NCI-H1048 (cell line): ENCODE results near the gene CBY3.
"Not testable (repeated sequence)": the region's sequence is repeated elsewhere in the genome, so short reads cannot be mapped to it uniquely, and the experiment has no call there.

ENCODE experiments used
- DNase-seq: peaks from one replicate; lab custom pipeline; 2025; lab: John Stamatoyannopoulos, UW

Gene CBY3

DNA sequence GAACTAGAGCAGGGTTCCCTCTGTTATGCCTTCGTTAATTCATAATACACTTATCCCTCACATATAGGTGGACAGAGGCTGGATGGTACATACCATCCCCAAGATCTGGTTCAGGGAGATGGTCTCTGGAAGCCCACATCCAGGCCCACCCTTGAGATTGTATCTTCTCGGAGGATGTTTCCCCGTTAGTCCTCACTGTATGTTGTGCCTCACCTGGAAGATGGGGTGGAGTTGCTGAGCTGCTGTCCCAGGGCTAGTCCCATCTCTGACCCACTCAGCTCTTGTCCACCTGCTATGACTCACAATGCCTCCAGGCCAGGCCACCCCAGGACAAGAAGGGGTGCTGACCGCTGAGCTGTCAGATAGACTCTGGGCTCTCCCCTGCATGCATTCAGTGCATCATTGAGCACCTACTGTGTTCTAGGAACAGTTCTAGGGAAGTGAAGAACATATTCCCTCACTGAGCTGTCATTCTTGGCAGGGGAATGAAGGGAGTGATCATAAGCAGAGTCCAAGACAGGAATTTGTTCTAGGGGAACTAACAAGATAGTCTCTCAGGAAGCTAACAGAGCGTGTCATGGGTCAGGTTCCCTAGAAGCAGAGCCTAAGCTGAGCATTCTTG, at the start of gene CBY3:
Gene CBY3, minus strand, starts transcription at position 255 of the 622 bp plus-strand sequence. Its CDS starts 116 bp downstream, at position 139.
- DNase-seq, result no peak

DNA sequence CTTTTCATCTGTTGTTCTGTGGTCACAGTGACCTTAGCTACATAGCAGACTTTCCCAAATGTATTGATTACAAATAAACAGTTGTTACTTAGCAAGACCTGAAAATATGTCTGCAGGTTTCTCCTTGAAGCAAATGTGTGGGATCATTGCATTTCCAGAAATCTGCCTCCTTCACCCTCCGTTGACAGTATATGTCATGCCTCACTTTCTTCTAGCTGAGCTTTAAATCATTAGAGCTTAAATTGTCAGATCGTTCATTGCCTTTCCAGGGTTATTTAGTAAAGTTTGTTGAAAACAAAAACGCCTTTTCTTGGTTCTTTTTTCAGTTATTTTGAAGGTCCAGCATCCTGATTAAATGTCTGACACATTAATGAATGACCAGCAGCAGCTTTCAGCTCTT, 49.5 kb upstream of the CBY3 start:
- no peak for DNase-seq

DNA sequence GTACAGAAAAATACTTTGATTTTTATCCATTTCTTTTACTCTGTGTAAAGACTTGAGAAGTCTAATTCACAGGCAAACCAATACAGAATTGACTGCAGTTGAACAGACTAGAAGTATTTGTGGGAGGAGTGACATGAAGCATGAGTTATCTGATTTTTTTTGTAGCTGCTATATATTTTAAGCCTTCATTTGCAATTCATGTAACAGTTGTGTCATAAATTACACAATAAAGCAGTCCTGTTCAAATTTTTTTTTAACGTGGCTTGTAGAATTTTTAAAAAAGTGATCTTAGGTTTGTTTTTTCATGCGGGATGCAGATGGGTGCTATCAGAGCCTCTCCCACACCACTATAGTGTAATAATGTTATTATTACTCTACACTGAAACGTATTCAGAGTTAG, 48.9 kb upstream of the CBY3 start:
- DNase-seq, result no peak

DNA sequence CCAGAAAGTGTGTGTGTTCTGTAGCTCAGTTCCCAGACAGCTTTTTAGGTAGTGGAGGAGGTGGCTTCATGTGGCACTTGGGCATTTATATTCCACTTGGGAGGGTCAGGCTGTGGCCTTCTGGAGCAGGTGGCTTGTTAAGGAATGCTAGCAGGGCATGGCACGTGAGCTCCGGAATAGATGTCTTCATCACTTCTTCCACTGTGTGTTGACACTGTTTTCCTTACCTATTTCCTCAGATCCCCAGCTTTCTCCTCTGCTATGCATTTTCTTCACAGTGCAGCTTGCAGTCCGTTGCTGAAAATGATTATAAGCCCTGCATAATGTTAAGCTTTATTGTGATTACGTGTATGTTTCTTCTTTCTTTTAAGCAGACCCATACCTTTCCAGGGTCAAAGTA, 48.5 kb upstream of the CBY3 start:
- DNase-seq, result no peak

DNA sequence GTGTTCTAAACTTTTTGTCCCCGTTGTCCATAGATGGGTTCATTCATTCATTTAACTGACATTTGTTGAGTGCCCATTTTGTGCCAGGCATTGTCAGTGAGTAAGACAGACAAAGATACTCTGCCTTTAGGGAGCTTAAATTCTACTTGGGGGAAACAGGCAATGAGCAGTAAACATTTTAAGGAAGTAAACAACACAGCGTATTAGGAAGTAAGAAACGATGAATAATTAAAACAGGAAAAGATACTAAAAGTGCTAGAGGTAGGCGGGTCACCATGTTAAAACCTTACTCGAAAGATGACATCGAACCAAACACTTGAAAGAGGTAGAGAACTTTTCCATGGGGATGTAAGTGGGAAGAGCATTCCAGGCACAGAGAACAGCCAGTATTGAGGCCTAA, 46.3 kb upstream of the CBY3 start:
- DNase-seq, result no peak

DNA sequence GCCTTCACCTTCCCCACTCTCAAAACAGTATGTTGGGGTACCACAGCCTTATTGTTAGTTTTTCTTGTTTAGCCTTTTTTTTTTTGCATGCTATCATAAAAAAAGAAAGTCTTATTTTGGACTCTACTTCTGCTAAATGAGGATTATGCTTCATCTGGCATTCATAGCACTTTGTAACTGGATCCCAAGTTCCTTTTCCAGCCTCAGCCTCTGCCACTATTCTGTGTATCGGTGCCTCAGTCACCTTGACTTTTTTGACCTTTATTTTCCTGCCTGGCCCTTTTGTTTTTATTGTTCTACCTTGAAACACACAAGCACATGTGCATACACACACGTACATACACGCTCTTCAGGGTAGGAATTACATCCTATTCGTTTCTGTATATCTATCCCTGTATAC, 43.3 kb upstream of the CBY3 start:
- DNase-seq, result no peak

DNA sequence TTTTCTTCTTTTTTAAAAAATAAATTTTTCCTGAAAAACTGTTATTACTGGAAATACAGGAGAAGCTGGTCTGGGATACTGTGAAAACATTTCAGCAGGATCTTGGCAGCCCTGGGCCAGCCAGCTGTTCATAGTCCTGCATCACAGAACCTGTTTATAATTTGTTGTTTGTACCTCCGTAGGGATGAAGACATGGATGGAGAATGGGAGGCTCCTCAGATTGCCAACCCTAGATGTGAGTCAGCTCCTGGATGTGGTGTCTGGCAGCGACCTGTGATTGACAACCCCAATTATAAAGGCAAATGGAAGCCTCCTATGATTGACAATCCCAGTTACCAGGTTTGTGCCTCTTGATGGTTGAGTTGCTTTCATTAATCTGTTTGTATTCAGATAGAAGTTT, 39.4 kb upstream of the CBY3 start:
- no peak for DNase-seq

DNA sequence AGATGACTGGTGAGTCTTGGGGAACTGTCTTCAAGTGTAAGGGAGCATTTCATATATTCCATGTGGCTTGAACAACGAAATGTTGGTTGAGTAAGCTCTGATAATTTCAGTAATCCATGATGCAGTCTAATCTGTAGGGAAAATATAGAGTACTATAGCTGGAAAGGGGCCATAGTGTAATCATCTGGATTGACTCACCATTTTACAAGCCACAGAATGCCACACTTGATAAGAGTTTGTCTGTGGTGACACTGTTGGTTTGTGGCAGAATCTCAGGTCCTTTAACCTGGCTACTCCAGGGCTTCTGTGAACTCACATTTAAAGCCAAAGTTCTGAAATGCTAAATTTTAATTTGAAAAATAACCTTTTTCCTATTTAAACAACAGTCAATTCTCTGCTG, 35.5 kb upstream of the CBY3 start:
- DNase-seq, result no peak

DNA sequence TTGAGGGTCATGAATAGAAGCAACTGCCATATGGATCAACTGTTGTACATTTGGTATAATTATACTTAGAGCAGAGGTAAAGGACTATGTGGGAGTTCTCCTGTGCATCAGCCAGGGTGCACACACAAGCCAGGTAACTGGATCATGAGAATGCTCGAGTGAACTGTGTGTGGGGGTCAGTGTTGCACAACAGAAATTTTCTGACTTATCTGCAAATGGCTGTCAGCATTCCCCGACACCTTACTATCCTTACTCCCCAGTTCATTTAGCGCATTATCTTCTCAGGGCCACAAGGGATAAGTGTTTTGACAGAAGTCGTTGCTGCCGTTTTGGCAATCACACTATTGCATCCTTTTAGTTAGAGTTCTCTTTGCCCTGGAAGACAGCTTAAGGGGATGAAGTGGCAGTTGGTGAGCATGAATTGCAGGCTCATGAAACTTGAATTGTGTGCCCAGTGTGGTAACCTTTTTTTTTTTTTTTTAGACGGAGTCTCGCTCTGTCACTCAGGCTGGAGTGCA, 19.6 kb upstream of the CBY3 start:
- no peak for DNase-seq

DNA sequence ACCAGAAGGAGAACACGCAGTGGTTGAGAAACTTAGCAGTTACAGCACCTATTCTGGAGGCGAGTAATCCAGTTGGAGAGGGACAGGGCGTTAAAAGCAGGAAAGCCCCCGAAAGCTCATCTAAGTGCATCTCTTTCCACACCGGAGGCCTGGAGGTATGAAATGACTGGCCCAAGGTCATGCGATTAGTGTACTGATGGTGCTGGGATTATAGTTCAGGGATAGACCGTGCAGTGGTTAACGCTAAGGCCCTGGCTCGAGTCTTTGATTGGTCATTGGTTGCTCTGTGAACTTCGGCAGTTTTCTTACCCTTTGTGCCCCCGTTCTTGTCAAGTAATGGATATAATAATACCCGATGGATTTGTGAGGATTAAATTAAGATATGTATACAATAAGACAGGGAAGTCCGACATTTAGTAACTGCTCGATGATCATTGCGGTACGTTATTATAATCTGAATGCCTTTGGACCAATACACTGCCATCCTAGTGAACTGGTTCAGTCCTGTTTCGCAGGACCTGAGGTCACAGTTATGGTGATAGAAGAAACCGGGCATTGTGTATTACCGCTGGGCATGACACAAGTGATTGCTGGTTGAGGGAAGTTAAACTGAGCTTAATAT, 18.9 kb upstream of the CBY3 start:
- DNase-seq, result no peak

DNA sequence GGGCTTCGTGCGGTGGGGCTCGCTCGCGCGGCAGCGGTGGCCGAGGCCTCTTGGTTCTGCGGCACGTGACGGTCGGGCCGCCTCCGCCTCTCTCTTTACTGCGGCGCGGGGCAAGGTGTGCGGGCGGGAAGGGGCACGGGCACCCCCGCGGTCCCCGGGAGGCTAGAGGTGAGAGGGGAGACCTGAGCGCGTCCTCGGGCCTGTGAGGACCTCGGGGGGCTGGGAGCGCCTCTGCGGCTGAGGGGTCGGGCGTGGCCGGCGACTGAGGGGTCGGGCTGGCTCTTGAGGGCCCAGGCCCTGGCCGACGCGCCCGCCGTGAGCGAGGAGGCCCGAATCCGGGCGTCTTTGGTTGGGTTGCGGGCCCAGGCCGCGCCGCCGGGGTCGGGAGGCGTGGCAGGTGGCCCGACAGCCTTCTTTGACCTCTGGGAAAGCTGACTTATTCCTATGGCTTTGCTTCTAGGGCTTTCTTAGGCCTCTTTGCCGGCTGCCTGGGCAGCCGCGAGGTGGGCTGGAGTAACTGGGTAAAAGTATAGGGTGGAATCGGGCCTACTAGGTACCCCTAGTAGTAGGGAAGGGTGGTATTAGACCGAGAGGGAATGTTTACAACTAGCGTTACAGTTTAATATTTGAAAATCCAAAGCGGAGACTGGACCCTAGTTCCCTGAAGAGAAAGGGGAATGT, 18.2 kb upstream of the CBY3 start, which contains the start of gene CANX:
Gene CANX, plus strand, starts transcription at position 33 of the 681 bp plus-strand sequence. CDS start 6,715 bp downstream, outside the sequence.
- no peak for DNase-seq

DNA sequence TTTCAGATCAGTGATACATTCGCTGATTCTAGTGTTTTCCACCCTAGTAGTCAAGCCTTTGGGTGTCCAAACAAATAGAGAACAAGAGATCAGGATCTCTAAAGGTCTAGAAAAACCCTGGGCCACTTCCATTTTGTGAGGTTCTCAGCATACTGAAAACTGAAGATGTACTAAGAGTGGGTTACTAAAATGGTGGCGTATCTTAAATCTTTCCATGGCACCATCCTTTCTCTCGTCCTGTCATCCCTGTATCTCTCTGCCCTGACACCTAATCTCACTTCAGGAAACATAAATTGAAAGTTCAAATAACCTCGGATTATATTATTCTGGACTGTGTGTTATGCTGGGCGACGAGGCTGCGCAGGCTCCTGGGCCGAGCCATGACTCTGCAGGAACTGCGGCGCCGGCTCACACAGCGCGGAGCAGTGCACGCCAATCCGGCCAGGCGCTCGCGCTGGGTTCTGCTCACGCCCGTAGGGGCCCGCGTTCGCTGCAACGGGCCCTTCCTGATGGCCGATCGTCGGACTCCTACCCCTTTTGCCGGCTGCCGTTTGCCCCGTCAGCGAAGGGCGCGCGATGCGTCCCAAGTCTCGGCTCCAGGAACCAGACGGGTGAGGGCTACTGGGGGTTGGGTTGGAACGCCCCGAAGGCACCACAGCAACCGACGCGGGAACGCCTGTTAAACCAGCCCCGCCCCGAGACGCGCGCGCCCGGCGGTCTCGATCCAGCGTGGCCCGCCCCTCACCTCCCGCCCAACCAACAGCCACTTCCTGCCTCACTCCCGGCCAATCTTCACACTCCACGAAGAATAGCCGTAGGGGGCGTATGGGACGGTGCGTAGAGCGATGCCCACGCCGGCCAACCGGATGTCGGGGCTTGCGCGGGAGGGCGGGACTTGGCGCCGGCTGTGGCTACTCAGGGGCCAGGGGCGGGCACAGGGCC, 17.4 kb upstream of the CBY3 start:
- peak; percentile 98 for DNase-seq

DNA sequence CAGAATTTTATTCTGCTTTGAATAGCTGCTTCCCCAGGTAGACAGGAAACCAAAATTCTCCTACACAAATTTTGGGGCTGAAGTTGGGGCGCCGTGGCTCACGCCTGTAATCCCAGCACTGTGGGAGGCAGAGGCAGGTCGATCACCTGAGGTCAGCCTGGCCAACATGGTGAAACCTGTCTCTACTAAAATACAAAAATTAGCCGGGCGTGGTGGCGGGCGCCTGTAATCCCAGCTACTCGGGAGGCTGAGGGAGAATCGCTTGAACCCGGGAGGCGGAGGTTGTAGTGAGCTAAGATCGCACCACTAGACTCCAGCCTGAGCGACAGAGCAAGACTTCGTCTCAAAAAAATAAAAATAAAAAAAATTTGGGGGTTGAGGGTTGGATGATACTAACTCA, 16.7 kb upstream of the CBY3 start:
- DNase-seq, result not testable (repeated sequence)

DNA sequence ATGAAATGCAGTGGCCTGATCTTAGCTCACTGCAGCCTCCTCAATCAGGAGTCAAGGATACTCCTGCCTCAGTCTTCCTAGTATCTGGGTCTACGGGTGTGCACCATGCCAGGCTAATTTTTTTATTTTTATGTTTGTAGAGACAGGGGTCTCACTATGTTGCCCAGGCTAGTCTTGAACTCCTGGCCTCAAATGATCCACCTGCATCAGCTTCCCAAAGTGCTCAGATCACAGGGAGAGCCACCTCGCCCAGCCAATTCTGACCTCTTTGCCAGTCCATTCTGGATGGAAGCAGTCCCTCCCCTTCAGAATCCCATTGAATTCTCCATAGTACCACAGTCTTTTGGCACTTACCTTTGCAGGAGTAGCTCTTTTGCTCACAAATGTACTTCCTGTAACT, 16.3 kb upstream of the CBY3 start:
- DNase-seq, result no peak

DNA sequence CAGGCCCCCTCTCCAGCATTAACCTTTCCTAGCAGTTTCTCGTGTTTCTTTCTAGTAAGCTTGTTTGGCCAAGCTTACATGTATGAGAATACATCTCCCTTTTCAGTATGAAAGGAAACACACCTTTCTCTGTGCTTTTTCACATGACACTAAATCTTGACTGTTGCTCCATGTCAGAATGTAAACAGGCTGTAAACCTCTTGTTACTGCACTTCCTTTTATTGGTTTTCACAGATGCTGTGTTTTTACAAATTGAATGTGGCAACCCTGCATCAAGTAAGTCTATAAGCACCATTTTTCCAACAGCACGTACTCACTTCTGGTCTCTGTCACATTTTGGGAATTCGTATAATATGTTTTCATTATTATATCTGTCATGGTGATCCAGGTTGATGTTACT, 15.8 kb upstream of the CBY3 start:
- no peak for DNase-seq

DNA sequence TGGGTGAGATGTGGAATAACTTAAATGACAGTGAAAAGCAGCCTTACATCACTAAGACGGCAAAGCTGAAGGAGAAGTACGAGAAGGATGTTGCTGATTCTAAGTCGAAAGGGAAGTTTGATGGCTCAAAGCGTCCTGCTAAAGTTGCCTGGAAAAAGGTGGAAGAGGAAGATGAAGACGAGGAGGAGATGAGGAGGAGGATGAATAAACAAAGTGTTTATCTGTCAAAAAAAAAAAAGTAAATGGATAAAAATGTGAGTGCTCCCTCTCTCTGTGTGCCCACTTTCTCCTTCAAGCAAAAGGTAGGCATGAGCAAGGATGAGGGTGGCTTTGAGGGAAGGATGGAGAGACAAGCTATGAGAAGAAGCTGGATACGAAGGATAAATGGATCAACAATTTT, 13.7 kb upstream of the CBY3 start:
- DNase-seq, result no peak

DNA sequence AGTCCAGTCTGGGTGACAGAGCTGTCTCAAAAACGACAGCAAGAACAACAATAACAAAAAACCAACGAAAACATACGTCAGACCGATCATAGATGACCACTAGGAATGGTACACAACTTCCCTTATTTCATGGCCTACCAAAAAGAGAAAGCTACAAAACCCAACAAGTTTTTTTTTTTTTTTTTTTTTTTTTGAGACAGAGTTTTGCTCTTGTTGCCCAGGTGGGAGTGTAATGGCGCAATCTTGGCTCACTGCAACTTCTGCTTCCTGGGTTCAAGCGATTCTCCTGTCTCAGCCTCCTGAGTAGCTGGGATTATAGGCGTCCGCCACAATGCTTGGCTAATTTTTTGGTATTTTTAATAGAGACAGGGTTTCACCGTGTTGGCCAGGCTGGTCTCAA, 8.4 kb upstream of the CBY3 start:
- DNase-seq, result not testable (repeated sequence)

DNA sequence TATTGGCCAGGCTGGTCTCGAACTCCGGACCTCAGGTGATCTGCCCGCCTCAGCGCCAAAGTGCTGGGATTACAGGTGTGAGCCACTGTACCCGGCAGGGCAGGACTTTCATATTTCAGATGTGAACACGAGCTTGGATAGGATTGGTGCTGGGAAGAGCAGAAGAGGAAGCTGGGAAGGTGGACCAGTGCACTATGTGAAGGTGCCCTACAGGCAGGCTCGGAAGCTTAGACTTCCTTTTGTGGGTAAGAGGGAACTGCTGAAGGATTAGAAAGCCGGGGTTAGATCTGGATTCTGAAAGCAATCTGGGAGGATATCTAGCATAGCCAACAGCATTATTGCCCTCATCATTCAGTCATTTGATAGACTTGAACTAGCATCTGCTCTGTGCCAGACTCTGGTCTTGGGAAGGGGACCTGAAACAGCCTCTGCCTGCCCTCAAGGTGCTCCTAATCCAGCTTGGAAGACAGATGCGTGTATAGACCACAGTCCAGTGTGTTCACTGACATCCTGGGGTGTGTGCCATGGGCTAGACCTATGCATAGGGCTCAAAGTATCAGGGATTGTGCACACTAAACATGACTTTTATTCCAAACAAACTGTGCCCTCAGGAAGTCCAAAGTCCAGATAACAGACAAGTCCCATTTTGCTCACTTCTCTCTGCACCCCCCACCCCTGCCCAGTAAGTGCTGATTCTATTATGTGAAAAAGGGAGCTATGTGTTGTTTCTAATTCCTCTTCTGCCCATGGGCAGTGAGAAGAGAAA, 637 bp downstream of the CBY3 start:
- no peak for DNase-seq

DNA sequence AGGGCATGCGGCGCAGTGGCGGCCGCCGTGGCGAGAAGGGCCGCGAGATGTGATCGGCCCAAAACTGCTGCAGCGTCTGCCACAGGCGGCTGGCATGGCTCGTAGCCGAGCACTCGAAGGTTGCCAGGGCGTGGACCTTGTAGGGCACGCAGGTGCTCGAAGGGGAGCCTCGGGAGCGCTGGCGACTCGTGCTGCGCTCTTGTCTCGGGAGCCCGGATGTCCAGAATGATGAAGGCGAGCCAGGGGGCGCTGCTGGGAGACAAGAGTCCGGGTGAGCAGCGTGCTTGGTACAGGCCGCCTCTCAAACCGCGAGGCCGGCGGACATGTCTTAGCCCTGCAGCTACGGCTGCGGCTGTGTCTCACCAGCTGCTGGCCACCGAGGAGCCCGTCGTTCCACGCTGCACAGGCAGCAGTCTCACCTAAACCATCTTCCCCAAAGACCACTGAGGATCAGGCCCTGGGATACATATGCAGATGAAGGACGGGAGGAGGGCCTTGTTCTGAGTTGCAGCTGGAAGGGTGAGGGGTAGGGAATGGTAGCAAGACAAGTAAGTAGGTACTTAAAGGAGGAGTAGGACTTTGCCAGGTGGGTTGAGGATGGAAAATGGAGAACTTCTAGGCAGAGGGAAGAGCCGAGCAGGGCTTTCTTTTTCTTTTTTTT, 1.7 kb downstream of the CBY3 start:
- DNase-seq, result no peak

DNA sequence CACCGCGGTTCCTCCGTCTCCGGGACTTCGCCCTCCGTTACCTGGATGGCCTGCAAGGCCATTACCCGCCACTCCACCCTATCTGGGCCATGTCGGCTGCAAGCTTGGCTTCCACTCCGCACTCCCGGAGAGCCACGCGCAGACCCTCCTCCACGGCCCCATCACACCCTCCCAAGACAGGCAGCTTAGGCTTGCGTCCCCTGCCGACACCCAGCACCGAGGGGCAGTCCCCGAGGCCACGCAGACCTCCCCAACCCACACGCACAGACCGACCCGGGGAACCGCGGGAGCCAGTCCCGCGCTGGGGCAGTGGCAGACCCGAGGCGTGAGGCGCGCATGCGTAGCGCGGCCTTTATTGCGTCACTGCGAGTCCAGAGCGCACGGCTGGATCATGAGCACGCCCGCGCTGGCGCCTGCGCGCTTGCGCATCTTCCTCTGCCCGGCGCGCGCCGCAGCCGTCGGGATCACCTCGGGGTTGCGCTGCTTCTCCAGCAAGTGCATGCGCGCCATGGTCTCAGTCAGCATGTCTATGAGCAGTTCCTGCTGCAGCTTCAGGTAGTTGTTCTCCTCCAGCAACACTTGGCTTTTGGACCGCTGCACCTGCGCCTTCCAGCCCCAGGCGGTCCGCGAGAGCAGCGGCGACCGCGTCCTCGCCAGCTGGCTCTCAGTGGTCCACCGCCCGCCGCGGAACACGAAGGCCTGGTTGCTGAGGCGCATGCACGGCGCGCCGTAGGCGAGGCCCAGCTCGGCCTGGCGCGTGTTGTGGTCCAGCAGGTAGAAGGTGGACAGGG, 2.4 kb downstream of the CBY3 start:
- DNase-seq, result peak; percentile 91
